Limb (tissue), 2 donors: Measurements from ENCODE around the gene UBXN1.

Source experiments
- DNase-seq, 2 donors: peaks; one replicate each; pipeline ENCODE4 v3.0.0-alpha.2; 2016; ENCODE audit errors: extremely low spot score in 2 of 2

UBXN1 gene

GRCh38 chr11:62645946-62646824 is 32.7 kb downstream of the UBXN1 start, which contains the start of gene GANAB:
Gene GANAB (minus strand): TSS chr11:62646613. CDS start chr11:62646599, 14 bp downstream.
- DNase-seq: peak; percentile 98 to 99

GRCh38 chr11:62645671-62645945 is 33.3 kb downstream of the UBXN1 start:
- DNase-seq: no peak

GRCh38 chr11:62644220-62644619 is 34.7 kb downstream of the UBXN1 start:
- no peak for DNase-seq

- no peak for DNase-seq
Measured at GRCh38 chr11:62632492-62632891, 46.4 kb downstream of the UBXN1 start.

- no peak for DNase-seq
Measured at GRCh38 chr11:62627713-62628112, 51.2 kb downstream of the UBXN1 start.
